Measurements from ENCODE around the gene CEP120. TPM values are rescaled to one million over a fixed set of nuclear protein-coding genes. Genes with fewer than 3 reads are reported as not detected.

Gene CEP120
- total RNA-seq, 1 experiment from 2014 or later, result 25.5 TPM

DNA sequence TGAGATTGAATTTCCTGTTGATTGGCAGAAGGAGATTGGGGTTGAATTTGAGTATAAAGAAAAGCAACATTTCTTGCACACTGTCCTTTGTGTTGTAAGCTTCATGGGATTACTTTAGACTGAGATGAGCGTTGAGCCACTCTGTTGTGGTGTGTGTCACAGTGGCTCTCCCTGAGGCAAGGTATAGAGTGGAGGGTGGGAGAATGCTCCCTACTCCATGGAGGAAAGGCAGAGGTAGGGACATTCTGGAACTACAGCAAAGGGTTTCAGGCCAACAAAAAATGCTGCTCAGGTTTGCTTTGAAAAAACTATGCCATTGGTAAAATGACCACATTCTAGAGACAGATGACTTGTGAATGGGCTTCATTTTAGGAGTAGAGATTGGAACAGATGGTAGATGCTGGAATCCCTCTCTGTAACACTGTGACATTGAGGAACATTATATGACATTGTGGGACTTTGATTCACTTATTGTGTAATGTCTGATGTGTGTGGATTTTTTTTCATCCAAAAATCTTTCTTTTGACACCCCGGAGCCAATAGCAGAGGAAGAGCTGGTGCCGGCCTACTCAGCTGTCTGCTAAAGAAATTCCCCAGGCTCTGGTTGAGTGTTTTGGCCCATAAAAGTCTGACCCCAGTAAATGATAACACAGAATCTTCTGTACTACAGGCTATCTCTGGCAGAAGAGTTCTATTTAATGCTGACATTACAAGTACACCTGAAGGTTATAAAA lies 6.2 kb upstream of the CEP120 start:
- Histone ChIP-seq H3K9me3 (ENCODE audit: low read depth, low read length, poor library complexity, severe bottlenecking) (no peaks in the 10 kb centered on the region), H3K27ac (ENCODE audit: low read depth, low read length, poor library complexity, severe bottlenecking) (peak overlapping the region; percentile 80), H3K4me1 (ENCODE audit: insufficient read depth, low read length, poor library complexity, severe bottlenecking) (peaks cover 15% of the 10 kb centered on the region), H3K36me3 (ENCODE audit: insufficient read depth, low read length, poor library complexity, severe bottlenecking) (no peaks in the 10 kb centered on the region), H3K4me3 (ENCODE audit: low read depth, low read length, poor library complexity, severe bottlenecking) (no peak overlapping the region), H3K27me3 (replicated peaks; ENCODE audit: insufficient read depth, low read depth, low read length, poor library complexity) (no peaks in the 10 kb centered on the region)
- intact Hi-C loops (cut with micrococcal nuclease; ENCODE audit: unreplicated experiment), result loop anchor here (10.0 kb wide), 1 partner anchor 175 kb away; no protein-coding TSS in a partner anchor
- BruUV-seq (replicated peaks), result TSS peak; percentile 96
- DNase-seq (ENCODE audit: low spot score), result no peak
- ChIA-PET POLR2A (ENCODE audit: low non-redundant PET) (no interaction called here), CTCF (no interaction called here)
- TF ChIP-seq, protein P1, sequence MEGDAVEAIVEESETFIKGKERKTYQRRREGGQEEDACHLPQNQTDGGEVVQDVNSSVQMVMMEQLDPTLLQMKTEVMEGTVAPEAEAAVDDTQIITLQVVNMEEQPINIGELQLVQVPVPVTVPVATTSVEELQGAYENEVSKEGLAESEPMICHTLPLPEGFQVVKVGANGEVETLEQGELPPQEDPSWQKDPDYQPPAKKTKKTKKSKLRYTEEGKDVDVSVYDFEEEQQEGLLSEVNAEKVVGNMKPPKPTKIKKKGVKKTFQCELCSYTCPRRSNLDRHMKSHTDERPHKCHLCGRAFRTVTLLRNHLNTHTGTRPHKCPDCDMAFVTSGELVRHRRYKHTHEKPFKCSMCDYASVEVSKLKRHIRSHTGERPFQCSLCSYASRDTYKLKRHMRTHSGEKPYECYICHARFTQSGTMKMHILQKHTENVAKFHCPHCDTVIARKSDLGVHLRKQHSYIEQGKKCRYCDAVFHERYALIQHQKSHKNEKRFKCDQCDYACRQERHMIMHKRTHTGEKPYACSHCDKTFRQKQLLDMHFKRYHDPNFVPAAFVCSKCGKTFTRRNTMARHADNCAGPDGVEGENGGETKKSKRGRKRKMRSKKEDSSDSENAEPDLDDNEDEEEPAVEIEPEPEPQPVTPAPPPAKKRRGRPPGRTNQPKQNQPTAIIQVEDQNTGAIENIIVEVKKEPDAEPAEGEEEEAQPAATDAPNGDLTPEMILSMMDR (conservative IDR thresholded peaks at IDR 0.05; ENCODE audit: low read depth, low read length), result no peak
- TF ChIP-seq EZH2 (IDR thresholded peaks at IDR 0.05; ENCODE audit: borderline replicate concordance, low read depth, low read length, poor library complexity, severe bottlenecking), result no peak

DNA sequence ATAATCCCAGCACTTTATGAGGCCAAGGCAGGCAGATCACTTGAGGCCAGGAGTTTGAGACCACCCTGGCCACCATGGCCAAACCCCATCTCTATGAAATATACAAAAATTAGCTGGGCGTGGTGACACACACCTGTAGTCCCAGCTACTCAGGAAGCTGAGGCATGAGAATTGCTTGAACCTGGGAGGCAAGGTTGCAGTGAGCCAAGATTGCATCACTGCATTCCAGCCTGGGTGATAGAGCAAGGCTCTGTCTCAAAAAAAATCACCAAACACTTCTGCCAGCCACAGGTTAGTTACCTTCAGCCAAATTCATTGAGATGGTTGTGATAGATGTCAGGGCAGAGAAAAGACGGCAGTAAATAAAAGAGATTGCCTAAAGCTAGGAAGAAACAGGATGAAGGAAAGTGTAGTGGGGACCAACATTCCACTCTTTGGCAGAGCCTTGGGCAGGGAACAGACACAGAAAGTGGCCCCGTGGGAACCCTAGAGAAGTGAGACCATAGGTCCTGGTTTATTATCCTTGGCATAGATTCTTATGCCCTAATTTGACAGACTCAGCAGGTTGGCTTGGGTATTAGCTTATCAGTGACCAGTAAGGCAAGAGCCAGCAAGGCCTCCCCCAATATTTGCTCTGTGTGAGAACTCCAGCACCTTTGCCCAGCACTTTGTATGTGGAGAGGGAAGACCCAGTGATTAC lies 5.5 kb upstream of the CEP120 start:
- H3K27ac ChIP-seq (ENCODE audit: low read depth, low read length, poor library complexity, severe bottlenecking), result peak overlapping the region; percentile 80
- no TSS peak for BruUV-seq (replicated peaks)
- no peaks in the 10 kb centered on the region for H3K36me3 ChIP-seq (ENCODE audit: insufficient read depth, low read length, poor library complexity, severe bottlenecking)
- intact Hi-C loops (cut with micrococcal nuclease; ENCODE audit: unreplicated experiment), result loop anchor here (10.0 kb wide), 1 partner anchor 176 kb away; no protein-coding TSS in a partner anchor
- ChIA-PET POLR2A (ENCODE audit: low non-redundant PET) (no interaction called here), CTCF (no interaction called here)
- no peak for TF ChIP-seq EZH2 (IDR thresholded peaks at IDR 0.05; ENCODE audit: borderline replicate concordance, low read depth, low read length, poor library complexity, severe bottlenecking)
- TF ChIP-seq, protein P1 (conservative IDR thresholded peaks at IDR 0.05; ENCODE audit: low read depth, low read length), result no peak
- no peak for DNase-seq (ENCODE audit: low spot score)
- H3K4me3 ChIP-seq (ENCODE audit: low read depth, low read length, poor library complexity, severe bottlenecking), result no peak overlapping the region
- H3K27me3 ChIP-seq (replicated peaks; ENCODE audit: insufficient read depth, low read depth, low read length, poor library complexity), result no peaks in the 10 kb centered on the region
- H3K4me1 ChIP-seq (ENCODE audit: insufficient read depth, low read length, poor library complexity, severe bottlenecking), result peaks cover 22% of the 10 kb centered on the region
- no peaks in the 10 kb centered on the region for H3K9me3 ChIP-seq (ENCODE audit: low read depth, low read length, poor library complexity, severe bottlenecking)

DNA sequence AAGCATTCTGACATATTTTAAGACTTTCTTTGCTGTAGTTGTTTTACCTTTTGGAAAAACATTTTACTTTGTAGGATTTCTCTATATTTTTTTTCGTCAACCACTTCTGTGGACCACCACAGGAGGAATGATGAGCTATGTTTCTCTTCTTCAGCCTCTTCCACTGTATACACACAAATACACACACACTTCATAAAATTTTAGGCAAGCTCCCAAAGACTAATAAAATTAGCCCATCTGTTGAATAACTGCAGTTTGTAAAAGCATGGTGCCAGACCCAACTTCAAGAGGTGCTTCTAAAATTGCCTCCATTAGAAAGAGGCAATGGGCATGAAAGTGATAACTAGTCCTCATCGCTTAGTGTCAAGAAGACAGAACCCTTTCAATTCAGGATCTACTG lies 4.1 kb upstream of the CEP120 start:
- Histone ChIP-seq H3K27ac (ENCODE audit: low read depth, low read length, poor library complexity, severe bottlenecking) (no peak overlapping the region), H3K9me3 (ENCODE audit: low read depth, low read length, poor library complexity, severe bottlenecking) (no peaks in the 10 kb centered on the region), H3K4me1 (ENCODE audit: insufficient read depth, low read length, poor library complexity, severe bottlenecking) (peaks cover 23% of the 10 kb centered on the region), H3K4me3 (ENCODE audit: low read depth, low read length, poor library complexity, severe bottlenecking) (no peak overlapping the region), H3K36me3 (ENCODE audit: insufficient read depth, low read length, poor library complexity, severe bottlenecking) (no peaks in the 10 kb centered on the region), H3K27me3 (replicated peaks; ENCODE audit: insufficient read depth, low read depth, low read length, poor library complexity) (no peaks in the 10 kb centered on the region)
- no peak for DNase-seq (ENCODE audit: low spot score)
- intact Hi-C loops (cut with micrococcal nuclease; ENCODE audit: unreplicated experiment), result loop anchor here (10.0 kb wide), 1 partner anchor 178 kb away; no protein-coding TSS in a partner anchor
- POLR2A ChIA-PET (ENCODE audit: low non-redundant PET), result no interaction called here
- TF ChIP-seq, protein P1 (conservative IDR thresholded peaks at IDR 0.05; ENCODE audit: low read depth, low read length), result no peak
- TF ChIP-seq EZH2 (IDR thresholded peaks at IDR 0.05; ENCODE audit: borderline replicate concordance, low read depth, low read length, poor library complexity, severe bottlenecking), result no peak
- CTCF ChIA-PET, result no interaction called here
- BruUV-seq (replicated peaks), result no TSS peak
